OCI-LY1 (cell line): ENCODE data around the gene PDLIM5.

Experiments used
- H2AFZ ChIP-seq: fragments of 200-600 bp; sonication (generic), shearing (Covaris generic); 2 replicates; pipeline ENCODE4 v1.6.0; 2014; ENCODE audit warnings: antibody characterized with exemption, mild to moderate bottlenecking, low read length
- H3F3A ChIP-seq: fragments of 200-600 bp; sonication (generic), shearing (Covaris generic); 2 replicates; pipeline ENCODE4 v1.6.0; 2014; ENCODE audit warnings: mild to moderate bottlenecking, antibody characterized with exemption, low read length, moderate library complexity; ENCODE audit not compliant: insufficient read depth
- H3K27ac ChIP-seq: fragments of 200-600 bp; sonication (generic); 2 replicates; pipeline ENCODE4 v1.5.1; 2014; ENCODE audit warnings: low read length, mixed run types, mild to moderate bottlenecking, low read depth; ENCODE audit not compliant: poor library complexity, severe bottlenecking
- H3K27me3 ChIP-seq: fragments of 200-600 bp; sonication (generic); 2 replicates; pipeline ENCODE4 v1.6.0; 2014; ENCODE audit warnings: antibody characterized with exemption, mild to moderate bottlenecking, low read length, moderate library complexity; ENCODE audit not compliant: insufficient read depth
- H3K36me3 ChIP-seq: fragments of 200-600 bp; sonication (generic); 2 replicates; pipeline ENCODE4 v1.6.1; 2014; ENCODE audit warnings: mild to moderate bottlenecking, antibody characterized with exemption, low read length, moderate library complexity, mixed read lengths; ENCODE audit not compliant: insufficient read depth
- H3K4me1 ChIP-seq: fragments of 200-600 bp; sonication (generic); 2 replicates; pipeline ENCODE4 v1.5.1; 2014; ENCODE audit warnings: mild to moderate bottlenecking, low read length, moderate library complexity; ENCODE audit not compliant: insufficient read depth, severe bottlenecking
- H3K4me2 ChIP-seq: fragments of 200-600 bp; sonication (generic), shearing (Covaris generic); 2 replicates; pipeline ENCODE4 v1.6.1; 2014; ENCODE audit warnings: low read length
- H3K4me3 ChIP-seq: fragments of 200-600 bp; sonication (generic); 2 replicates; pipeline ENCODE4 v1.5.1; 2014; ENCODE audit warnings: low read length, low read depth, mild to moderate bottlenecking, mixed read lengths; ENCODE audit not compliant: poor library complexity, severe bottlenecking
- H3K79me2 ChIP-seq: fragments of 200-600 bp; shearing (Covaris generic); 2 replicates; pipeline ENCODE4 v1.6.1; 2016; ENCODE audit warnings: mixed run types, low read length, mixed read lengths; ENCODE audit not compliant: insufficient read depth
- H3K9ac ChIP-seq: fragments of 200-600 bp; sonication (generic), shearing (Covaris generic); 2 replicates; pipeline ENCODE4 v1.6.1; 2014; ENCODE audit warnings: mild to moderate bottlenecking, low read length, mixed read lengths
- H3K9me2 ChIP-seq: fragments of 200-600 bp; sonication (generic), shearing (Covaris generic); 2 replicates; pipeline ENCODE4 v1.6.1; 2014; ENCODE audit warnings: low read depth, mild to moderate bottlenecking, low read length, mixed read lengths
- H3K9me3 ChIP-seq: fragments of 200-600 bp; shearing (Covaris generic); 2 replicates; pipeline ENCODE4 v1.6.1; 2014; ENCODE audit warnings: low read length, mixed read lengths
- H4K20me1 ChIP-seq: fragments of 200-600 bp; sonication (generic), shearing (Covaris generic); 2 replicates; pipeline ENCODE4 v1.6.0; 2016; ENCODE audit warnings: mild to moderate bottlenecking, low read length; ENCODE audit not compliant: insufficient read depth
- EZH2 ChIP-seq: fragments of 200-600 bp; sonication (generic), shearing (Covaris generic); IDR thresholded peaks from 2 replicates; pipeline ENCODE4 v1.8.0; 2017; ENCODE audit warnings: borderline replicate concordance, mixed run types, mild to moderate bottlenecking, antibody characterized with exemption, low read length, moderate library complexity, mixed read lengths
- TF ChIP-seq, protein P1 (sequence below): fragments of 200-600 bp; sonication (generic), shearing (Covaris generic); IDR thresholded peaks from 2 replicates; pipeline ENCODE4 v1.5.1; 2017; ENCODE audit warnings: mild to moderate bottlenecking, antibody characterized with exemption, low read length, moderate library complexity, mixed read lengths

The PDLIM5 gene

GRCh38 chr4:94603170-94603747 lies 151.5 kb downstream of the PDLIM5 start:
- H3K9me2 ChIP-seq, result no peaks in the 10 kb centered on the region
- no peak overlapping the region for H2AFZ ChIP-seq
- no peaks in the 10 kb centered on the region for H3K36me3 ChIP-seq
- no peaks in the 10 kb centered on the region for H3K4me1 ChIP-seq
- no peak overlapping the region for H3K4me2 ChIP-seq
- TF ChIP-seq EZH2, result no peak
- TF ChIP-seq, protein P1, sequence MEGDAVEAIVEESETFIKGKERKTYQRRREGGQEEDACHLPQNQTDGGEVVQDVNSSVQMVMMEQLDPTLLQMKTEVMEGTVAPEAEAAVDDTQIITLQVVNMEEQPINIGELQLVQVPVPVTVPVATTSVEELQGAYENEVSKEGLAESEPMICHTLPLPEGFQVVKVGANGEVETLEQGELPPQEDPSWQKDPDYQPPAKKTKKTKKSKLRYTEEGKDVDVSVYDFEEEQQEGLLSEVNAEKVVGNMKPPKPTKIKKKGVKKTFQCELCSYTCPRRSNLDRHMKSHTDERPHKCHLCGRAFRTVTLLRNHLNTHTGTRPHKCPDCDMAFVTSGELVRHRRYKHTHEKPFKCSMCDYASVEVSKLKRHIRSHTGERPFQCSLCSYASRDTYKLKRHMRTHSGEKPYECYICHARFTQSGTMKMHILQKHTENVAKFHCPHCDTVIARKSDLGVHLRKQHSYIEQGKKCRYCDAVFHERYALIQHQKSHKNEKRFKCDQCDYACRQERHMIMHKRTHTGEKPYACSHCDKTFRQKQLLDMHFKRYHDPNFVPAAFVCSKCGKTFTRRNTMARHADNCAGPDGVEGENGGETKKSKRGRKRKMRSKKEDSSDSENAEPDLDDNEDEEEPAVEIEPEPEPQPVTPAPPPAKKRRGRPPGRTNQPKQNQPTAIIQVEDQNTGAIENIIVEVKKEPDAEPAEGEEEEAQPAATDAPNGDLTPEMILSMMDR, result no peak
- H3K27me3 ChIP-seq, result no peaks in the 10 kb centered on the region
- no peak overlapping the region for H3K27ac ChIP-seq
- no peak overlapping the region for H3K4me3 ChIP-seq
- H3K79me2 ChIP-seq, result no peaks in the 10 kb centered on the region
- H4K20me1 ChIP-seq, result no peaks in the 10 kb centered on the region
- no peak overlapping the region for H3K9ac ChIP-seq
- no peaks in the 10 kb centered on the region for H3K9me3 ChIP-seq
- H3F3A ChIP-seq, result no peaks in the 10 kb centered on the region

GRCh38 chr4:94605241-94605805 lies 153.6 kb downstream of the PDLIM5 start:
- Histone ChIP-seq H3K4me1 (no peaks in the 10 kb centered on the region), H3K36me3 (no peaks in the 10 kb centered on the region), H3K4me3 (no peak overlapping the region), H3K27me3 (no peaks in the 10 kb centered on the region), H3K27ac (no peak overlapping the region), H3K9ac (no peak overlapping the region), H2AFZ (no peak overlapping the region), H3K9me3 (no peaks in the 10 kb centered on the region), H3F3A (no peaks in the 10 kb centered on the region), H4K20me1 (no peaks in the 10 kb centered on the region), H3K79me2 (no peaks in the 10 kb centered on the region), H3K4me2 (no peak overlapping the region), H3K9me2 (no peaks in the 10 kb centered on the region)
- TF ChIP-seq, protein P1, result no peak
- TF ChIP-seq EZH2, result no peak

- no peak overlapping the region for H3K9ac ChIP-seq
- no peak overlapping the region for H3K4me3 ChIP-seq
- no peaks in the 10 kb centered on the region for H3K36me3 ChIP-seq
- no peaks in the 10 kb centered on the region for H3F3A ChIP-seq
- no peak overlapping the region for H3K4me2 ChIP-seq
- no peaks in the 10 kb centered on the region for H3K9me3 ChIP-seq
- no peaks in the 10 kb centered on the region for H3K9me2 ChIP-seq
- no peaks in the 10 kb centered on the region for H4K20me1 ChIP-seq
- TF ChIP-seq, protein P1, result no peak
- TF ChIP-seq EZH2, result no peak
- no peaks in the 10 kb centered on the region for H3K4me1 ChIP-seq
- H3K27ac ChIP-seq, result no peak overlapping the region
- H3K27me3 ChIP-seq, result no peaks in the 10 kb centered on the region
- H3K79me2 ChIP-seq, result no peaks in the 10 kb centered on the region
- no peak overlapping the region for H2AFZ ChIP-seq
Observed at GRCh38 chr4:94610145-94610544, 158.4 kb downstream of the PDLIM5 start.
